Right lobe of liver (tissue), 4 donors: ENCODE results near the gene CCDC85C.

Experiments used
- CTCF ChIP-seq, 4 donors: fragments of 200-600 bp in 3 of 4; fragments of 450-650 bp in 1 of 4; IDR thresholded peaks; one replicate each; pipeline versions ENCODE4 v1.5.1 to v1.8.0; 2016 to 2022; ENCODE audit warnings: antibody characterized with exemption in 4 of 4, mild to moderate bottlenecking in 2 of 4
- POLR2A ChIP-seq: fragments of 450-650 bp; IDR thresholded peaks from one replicate; pipeline ENCODE4 v1.6.1; 2017; ENCODE audit warnings: antibody characterized with exemption, mild to moderate bottlenecking
- donor health status: DM: no; HTN: no; CAD: no.
- donor health status: DM: no; HTN: no; CAD: no.
- donor health status: DM: no; HTN: yes; CAD: no.

DNA sequence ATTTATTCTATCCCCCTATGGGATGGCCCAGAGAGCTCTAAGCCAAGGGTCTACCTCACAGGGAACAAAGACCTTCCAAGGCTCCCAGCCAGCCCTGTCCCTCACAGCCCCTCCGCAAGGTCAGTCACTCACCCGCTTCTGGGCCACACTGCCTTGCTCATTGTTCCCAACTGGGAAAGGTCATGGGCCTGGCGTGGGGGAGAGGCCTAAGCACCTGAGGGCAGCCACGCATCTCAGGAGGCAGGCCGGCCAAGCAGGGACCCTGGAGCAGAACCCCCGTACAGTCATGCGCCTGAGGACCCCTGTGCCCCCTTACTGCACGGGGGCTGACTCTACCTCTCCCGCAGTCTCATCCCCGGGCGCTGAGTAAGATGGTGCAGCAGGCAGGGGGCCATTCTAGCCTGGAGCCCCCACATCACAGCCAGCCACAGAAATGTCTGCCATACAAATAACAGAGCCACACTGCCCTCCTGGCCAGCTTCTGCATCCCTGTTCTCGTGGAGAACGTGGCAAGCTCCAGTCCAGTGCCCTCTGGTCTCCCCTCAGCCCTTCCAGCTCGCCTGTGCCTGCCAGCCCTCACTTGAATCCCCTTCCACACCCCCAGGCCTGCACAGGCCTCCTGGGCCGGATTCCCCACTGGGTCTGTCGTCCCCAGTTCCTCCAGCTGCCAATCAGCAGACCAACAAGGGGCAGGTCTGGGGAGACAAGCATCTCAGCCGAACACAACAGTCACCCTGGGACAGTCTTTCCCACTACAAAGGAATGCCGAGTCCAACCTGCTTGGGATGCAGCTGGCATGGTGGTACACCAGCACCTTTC, 16.3 kb downstream of the CCDC85C start:
- TF ChIP-seq CTCF (IDR thresholded peaks at IDR 0.05) (no peak), POLR2A (no peak)
